Epithelial cell of esophagus (primary cell): ENCODE measurements around the gene NOL4L.
A peak's percentile ranks its signal among the peaks of the same experiment; 100 is the strongest.

ENCODE experiments used
- DNase-seq: peaks from one replicate; pipeline ENCODE4 v3.0.0; 2010; ENCODE audit warnings: low read depth
- H3K4me3 ChIP-seq: 2 replicates; pipeline ENCODE4 v1.5.1; 2011; ENCODE audit warnings: mild to moderate bottlenecking, low read length, control low read depth
- TF ChIP-seq, protein P1 (sequence below): IDR thresholded peaks from 2 replicates; pipeline ENCODE4 v1.5.1; 2011; ENCODE audit warnings: low read depth, mild to moderate bottlenecking, low read length, control low read depth, inconsistent platforms; ENCODE audit not compliant: insufficient read depth; ENCODE audit errors: missing control alignments

Gene NOL4L

DNA sequence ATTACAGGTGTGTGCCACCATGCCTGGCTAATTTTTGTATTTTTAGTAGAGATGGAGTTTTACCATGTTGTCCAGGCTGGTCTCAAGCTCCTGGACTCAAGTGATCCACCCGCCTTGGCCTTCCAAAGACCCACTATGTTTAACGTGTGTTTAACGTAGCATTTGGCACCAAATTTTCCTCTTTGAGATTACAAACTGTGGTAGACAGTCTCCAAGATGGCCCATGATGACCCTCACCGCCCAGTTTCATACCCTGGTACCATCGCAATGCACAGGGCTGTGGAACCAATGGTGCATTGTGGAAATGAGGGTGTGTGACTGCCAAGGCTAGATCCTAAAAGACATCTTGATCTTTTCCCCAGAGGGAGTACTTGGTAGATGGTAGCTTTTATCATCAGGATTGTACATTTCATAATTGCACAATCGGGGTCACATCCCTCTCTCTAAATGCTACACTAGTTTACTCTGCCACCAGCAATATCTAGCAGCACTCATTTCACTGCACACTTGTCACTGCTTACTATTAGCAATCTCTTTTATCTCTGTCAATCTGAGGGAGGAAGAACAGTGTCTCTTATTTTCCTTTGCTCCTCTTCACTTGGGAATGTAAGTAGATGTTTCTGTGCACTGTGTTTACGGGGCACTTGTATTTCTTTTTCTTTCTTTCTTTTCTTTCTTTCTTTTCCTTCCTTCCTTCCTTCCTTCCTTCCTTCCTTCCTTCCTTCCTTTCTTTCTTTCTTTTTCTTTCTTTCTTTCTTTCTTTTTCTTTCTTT, 96.9 kb downstream of the NOL4L start:
- DNase-seq: no peak
- TF ChIP-seq, protein P1, sequence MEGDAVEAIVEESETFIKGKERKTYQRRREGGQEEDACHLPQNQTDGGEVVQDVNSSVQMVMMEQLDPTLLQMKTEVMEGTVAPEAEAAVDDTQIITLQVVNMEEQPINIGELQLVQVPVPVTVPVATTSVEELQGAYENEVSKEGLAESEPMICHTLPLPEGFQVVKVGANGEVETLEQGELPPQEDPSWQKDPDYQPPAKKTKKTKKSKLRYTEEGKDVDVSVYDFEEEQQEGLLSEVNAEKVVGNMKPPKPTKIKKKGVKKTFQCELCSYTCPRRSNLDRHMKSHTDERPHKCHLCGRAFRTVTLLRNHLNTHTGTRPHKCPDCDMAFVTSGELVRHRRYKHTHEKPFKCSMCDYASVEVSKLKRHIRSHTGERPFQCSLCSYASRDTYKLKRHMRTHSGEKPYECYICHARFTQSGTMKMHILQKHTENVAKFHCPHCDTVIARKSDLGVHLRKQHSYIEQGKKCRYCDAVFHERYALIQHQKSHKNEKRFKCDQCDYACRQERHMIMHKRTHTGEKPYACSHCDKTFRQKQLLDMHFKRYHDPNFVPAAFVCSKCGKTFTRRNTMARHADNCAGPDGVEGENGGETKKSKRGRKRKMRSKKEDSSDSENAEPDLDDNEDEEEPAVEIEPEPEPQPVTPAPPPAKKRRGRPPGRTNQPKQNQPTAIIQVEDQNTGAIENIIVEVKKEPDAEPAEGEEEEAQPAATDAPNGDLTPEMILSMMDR: no peak
- no peak overlapping the region for H3K4me3 ChIP-seq

DNA sequence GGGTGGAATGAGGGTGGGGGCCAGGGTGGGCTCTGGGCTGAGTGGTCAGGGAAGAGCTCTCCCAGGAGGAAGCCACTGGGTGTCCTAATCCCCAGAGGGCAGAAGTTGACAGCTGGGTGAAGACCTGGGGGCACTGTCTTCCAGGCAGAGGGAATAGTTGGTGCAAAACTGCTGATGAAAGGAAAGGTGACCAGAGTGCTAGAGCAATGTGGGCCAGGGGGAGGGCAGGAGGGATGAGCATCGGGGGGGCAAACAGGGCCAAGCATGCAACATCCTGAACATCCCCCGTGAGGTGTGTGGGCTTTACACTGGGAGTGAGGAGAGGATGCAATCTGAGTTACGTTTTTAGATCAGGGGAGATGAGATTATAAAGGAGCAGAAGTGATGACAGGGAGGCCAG, 97.8 kb downstream of the NOL4L start:
- DNase-seq: no peak
- TF ChIP-seq, protein P1: no peak
- H3K4me3 ChIP-seq: no peak overlapping the region

DNA sequence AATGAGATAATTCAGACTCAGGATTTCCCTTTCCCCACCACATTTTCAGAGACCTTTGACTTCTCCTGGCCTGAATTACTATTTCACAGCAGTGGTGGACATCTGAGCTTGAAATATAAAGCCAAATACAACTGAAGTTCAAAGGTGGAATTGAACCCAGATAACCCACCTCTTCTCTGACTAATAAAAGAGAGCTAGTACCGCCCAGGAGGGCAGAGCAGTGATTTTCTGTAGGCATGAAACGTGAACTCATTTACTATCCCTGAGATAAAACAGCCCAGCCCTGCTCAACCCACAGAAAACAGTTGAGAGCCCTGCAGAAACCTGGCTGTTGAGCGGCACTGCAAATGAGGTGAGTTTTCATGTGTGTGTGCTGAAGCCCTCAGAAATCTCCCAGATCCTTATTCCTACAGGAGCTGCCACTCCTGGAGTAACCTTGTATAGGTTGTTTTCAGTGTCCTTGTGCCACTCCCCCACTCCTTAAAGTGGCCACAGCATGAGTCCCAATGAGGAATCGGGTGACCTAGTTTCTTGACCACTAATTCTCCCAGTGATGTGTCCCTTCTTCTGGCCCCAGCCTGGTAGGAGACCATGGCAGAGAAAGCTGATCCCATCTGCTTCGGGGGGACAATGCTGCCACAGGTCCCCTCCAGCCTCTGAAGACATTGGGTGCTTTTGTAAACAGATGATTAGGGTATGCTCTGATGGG, 99.2 kb downstream of the NOL4L start:
- TF ChIP-seq, protein P1: no peak
- DNase-seq: no peak

DNA sequence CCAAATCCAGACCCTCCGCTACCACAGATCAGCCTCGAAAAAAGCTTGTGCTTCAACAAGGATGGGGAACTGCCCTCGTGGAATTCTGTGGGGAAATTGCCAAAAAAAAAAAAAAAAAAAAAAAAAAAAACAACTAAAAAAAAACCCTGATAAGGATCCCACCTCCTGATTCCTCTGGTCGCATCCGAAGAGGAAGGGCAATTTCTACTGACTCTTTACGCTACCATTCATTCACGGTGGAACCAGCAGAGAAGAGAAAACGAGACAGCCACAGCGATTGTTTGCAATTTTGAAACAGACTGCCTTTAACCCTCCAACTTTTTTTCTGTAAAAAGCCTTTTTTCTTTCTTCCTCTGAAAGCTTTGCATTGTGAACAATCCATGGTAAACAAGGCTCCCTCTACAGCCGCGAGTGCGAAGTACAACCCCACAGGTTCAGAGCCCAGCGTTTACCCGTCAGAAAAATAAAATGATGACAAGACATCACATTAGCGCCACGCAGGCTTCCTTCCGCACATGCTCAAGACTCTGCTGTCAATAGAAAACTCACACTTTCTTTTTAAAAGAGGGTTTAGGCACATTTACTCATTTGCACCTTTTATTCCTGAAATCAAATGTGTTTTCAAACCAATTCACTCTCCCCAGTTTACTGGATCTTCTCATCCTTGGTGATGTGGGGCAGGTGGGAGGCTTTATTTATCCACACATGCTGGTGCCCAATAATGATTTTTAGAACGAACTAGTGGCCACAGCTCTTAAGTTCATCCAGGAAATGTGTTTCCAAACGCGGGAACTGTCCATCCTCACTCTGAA, 100.0 kb downstream of the NOL4L start:
- peak overlapping the region; percentile 64 for H3K4me3 ChIP-seq
- TF ChIP-seq, protein P1: peak; percentile 88
- peak; percentile 72 for DNase-seq

More for the DNA sequence above, 99.2 kb downstream of the NOL4L start:
- no peak overlapping the region for H3K4me3 ChIP-seq

DNA sequence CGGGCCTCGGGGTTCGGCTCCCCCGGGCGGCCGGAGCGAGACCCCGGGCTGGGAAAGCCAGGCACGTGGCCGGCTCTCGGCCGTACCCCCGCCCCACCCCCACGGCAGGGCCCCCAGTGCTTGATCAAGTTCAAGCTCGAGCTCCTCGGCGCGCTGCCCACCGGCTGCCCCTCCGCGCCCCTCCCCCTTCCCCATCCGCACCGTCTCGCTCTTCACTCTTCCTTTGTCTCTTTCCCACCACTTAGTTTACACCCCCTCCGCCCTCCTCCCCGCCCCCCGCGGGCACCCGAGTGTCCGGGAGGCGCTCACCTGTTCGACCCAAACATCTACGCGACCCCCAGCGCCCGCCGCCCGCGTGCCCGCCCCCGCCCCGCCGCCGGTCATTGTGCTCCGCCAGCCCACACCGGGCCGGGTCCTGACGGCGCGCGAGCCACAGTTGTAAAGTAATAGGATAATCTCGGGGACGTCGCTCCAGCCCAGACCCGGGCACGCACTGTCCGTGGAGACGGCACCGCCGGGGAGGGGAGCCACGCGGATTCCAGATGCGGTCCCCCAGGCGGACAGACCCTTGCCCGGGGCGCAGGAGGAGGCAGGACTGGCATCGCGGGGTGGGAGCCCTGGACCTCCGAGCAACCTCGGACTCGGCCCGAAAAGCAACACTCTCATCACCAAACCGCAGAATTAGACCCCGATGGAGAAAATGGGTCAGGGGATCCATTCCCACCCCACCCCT, 100.7 kb downstream of the NOL4L start:
- peak overlapping the region; percentile 64 for H3K4me3 ChIP-seq
- no peak for DNase-seq
- TF ChIP-seq, protein P1: no peak
